IPS-18c (cell line): ENCODE data around the gene GPR15LG.

ENCODE experiments used
- H3K4me3 ChIP-seq: 2 replicates; pipeline ENCODE4 v1.7.0; 2013; ENCODE audit warnings: low read depth, mild to moderate bottlenecking, low read length, moderate library complexity; ENCODE audit not compliant: insufficient read depth
- H3K9me3 ChIP-seq: one replicate; pipeline ENCODE4 v1.6.1; 2013; ENCODE audit warnings: mild to moderate bottlenecking, low read length, moderate library complexity; ENCODE audit not compliant: control insufficient read depth, insufficient read depth

The GPR15LG gene

GRCh38 chr10:84200537-84201243 is 27.1 kb downstream of the GPR15LG start:
- Histone ChIP-seq H3K4me3 (no peak overlapping the region), H3K9me3 (no peaks in the 10 kb centered on the region)

GRCh38 chr10:84201244-84201606 is 27.6 kb downstream of the GPR15LG start:
- Histone ChIP-seq H3K4me3 (no peak overlapping the region), H3K9me3 (no peaks in the 10 kb centered on the region)

- Histone ChIP-seq H3K4me3 (no peak overlapping the region), H3K9me3 (no peaks in the 10 kb centered on the region)
These were observed 28.1 kb downstream of the GPR15LG start for GRCh38 chr10:84201682-84202081.

- Histone ChIP-seq H3K9me3 (no peaks in the 10 kb centered on the region), H3K4me3 (no peak overlapping the region)
These were observed 28.7 kb downstream of the GPR15LG start for GRCh38 chr10:84202349-84202748.

GRCh38 chr10:84204122-84204521 is 30.5 kb downstream of the GPR15LG start:
- Histone ChIP-seq H3K9me3 (no peaks in the 10 kb centered on the region), H3K4me3 (no peak overlapping the region)

- Histone ChIP-seq H3K4me3 (no peak overlapping the region), H3K9me3 (no peaks in the 10 kb centered on the region)
These were observed 31.0 kb downstream of the GPR15LG start for GRCh38 chr10:84204610-84205009.

GRCh38 chr10:84205049-84205852 is 31.6 kb downstream of the GPR15LG start:
- Histone ChIP-seq H3K4me3 (no peak overlapping the region), H3K9me3 (no peaks in the 10 kb centered on the region)

GRCh38 chr10:84205853-84206525 is 32.4 kb downstream of the GPR15LG start:
- H3K9me3 ChIP-seq = no peaks in the 10 kb centered on the region
- H3K4me3 ChIP-seq = no peak overlapping the region

- no peaks in the 10 kb centered on the region for H3K9me3 ChIP-seq
- no peak overlapping the region for H3K4me3 ChIP-seq
These were observed 34.4 kb downstream of the GPR15LG start for GRCh38 chr10:84208023-84208422.

GRCh38 chr10:84211566-84211965 is 38.0 kb downstream of the GPR15LG start:
- Histone ChIP-seq H3K9me3 (no peaks in the 10 kb centered on the region), H3K4me3 (no peak overlapping the region)

- H3K4me3 ChIP-seq = no peak overlapping the region
- no peaks in the 10 kb centered on the region for H3K9me3 ChIP-seq
These were observed 38.4 kb downstream of the GPR15LG start for GRCh38 chr10:84212014-84212413.

- H3K9me3 ChIP-seq = no peaks in the 10 kb centered on the region
These were observed 39.5 kb downstream of the GPR15LG start for GRCh38 chr10:84213076-84213475.

GRCh38 chr10:84214046-84214572 is 40.5 kb downstream of the GPR15LG start:
- Histone ChIP-seq H3K9me3 (no peaks in the 10 kb centered on the region), H3K4me3 (no peak overlapping the region)

More at GRCh38 chr10:84213076-84213475, 39.5 kb downstream of the GPR15LG start:
- H3K4me3 ChIP-seq = no peak overlapping the region

GRCh38 chr10:84214612-84215235 is 41.1 kb downstream of the GPR15LG start:
- Histone ChIP-seq H3K4me3 (no peak overlapping the region), H3K9me3 (no peaks in the 10 kb centered on the region)

- H3K9me3 ChIP-seq = no peaks in the 10 kb centered on the region
These were observed 43.2 kb downstream of the GPR15LG start for GRCh38 chr10:84216834-84217233.

GRCh38 chr10:84217746-84218145 is 44.1 kb downstream of the GPR15LG start:
- H3K4me3 ChIP-seq = no peak overlapping the region

More at GRCh38 chr10:84216834-84217233, 43.2 kb downstream of the GPR15LG start:
- no peak overlapping the region for H3K4me3 ChIP-seq

GRCh38 chr10:84221916-84222315 is 48.3 kb downstream of the GPR15LG start:
- no peak overlapping the region for H3K4me3 ChIP-seq
- no peaks in the 10 kb centered on the region for H3K9me3 ChIP-seq

More at GRCh38 chr10:84217746-84218145, 44.1 kb downstream of the GPR15LG start:
- H3K9me3 ChIP-seq = no peaks in the 10 kb centered on the region
